RWPE2 (cell line): ENCODE data around the gene SVEP1.

Experiments used
- ATAC-seq: fragments of 200-7000 bp; cut with Tn5 transposase; 3 replicates; pipeline ENCODE4 v1.9.1; 2021; ENCODE audit warnings: low read depth
- DNase-seq: peaks from one replicate; pipeline ENCODE4 v3.0.0-alpha.2; 2020; ENCODE audit warnings: low spot score
- H3K27ac ChIP-seq: fragments of 450-650 bp; 2 replicates; pipeline ENCODE4 v1.5.1; 2017; ENCODE audit warnings: mild to moderate bottlenecking; ENCODE audit not compliant: poor library complexity, severe bottlenecking
- H3K27me3 ChIP-seq: fragments of 250-450 bp; sonication (Bioruptor Pico); 2 replicates; pipeline ENCODE4 v1.5.1; 2021; ENCODE audit warnings: mild to moderate bottlenecking, moderate library complexity; ENCODE audit not compliant: insufficient read depth, poor library complexity, severe bottlenecking
- H3K36me3 ChIP-seq: fragments of 250-450 bp; sonication (Bioruptor Pico); 2 replicates; pipeline ENCODE4 v1.5.1; 2020; ENCODE audit warnings: low read depth, mild to moderate bottlenecking, moderate library complexity
- H3K4me1 ChIP-seq: fragments of 250-450 bp; sonication (Bioruptor Pico); 2 replicates; pipeline ENCODE4 v1.5.1; 2021; ENCODE audit warnings: mild to moderate bottlenecking, moderate library complexity; ENCODE audit not compliant: insufficient read depth, poor library complexity, severe bottlenecking
- H3K4me3 ChIP-seq: fragments of 250-450 bp; sonication (Bioruptor Pico); 2 replicates; pipeline ENCODE4 v1.5.1; 2021; ENCODE audit warnings: mild to moderate bottlenecking, moderate library complexity; ENCODE audit not compliant: severe bottlenecking
- H3K9me3 ChIP-seq: fragments of 250-450 bp; sonication (Bioruptor Pico); 2 replicates; pipeline ENCODE4 v1.5.1; 2021; ENCODE audit warnings: mild to moderate bottlenecking, moderate library complexity; ENCODE audit not compliant: severe bottlenecking
- TF ChIP-seq, protein P1 (sequence below): fragments of 450-650 bp; IDR thresholded peaks from one replicate; pipeline ENCODE4 v1.5.1; 2017; ENCODE audit warnings: mild to moderate bottlenecking, moderate library complexity; ENCODE audit not compliant: poor library complexity, severe bottlenecking

The SVEP1 gene

GRCh38 chr9:110334183-110334582 lies 245.4 kb downstream of the SVEP1 start:
- ATAC-seq: no peak
- no peak overlapping the region for H3K27ac ChIP-seq
- no peak for DNase-seq

DNA sequence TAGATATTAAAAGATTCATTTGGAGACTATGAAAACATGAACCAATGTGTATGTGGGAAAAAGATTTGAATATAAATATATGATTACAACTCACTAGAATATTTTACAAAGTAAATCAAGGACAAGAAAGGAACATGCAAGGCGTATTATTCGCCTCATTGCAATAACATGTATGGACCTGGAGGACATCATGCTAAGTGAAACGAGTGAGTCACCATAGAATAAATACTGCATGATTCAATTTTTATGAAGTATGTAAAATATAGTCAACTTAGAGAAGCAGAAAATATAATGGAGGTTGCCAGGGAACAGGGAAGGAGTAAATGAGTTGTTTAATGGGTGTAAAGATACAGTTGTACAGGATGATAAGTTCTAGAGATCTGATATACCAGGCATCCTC lies 246.8 kb downstream of the SVEP1 start:
- no peaks in the 10 kb centered on the region for H3K9me3 ChIP-seq

More at GRCh38 chr9:110334183-110334582, 245.4 kb downstream of the SVEP1 start:
- H3K27me3 ChIP-seq: no peaks in the 10 kb centered on the region
- H3K4me1 ChIP-seq: peaks cover 3% of the 10 kb centered on the region
- no peak overlapping the region for H3K4me3 ChIP-seq
- TF ChIP-seq, protein P1, sequence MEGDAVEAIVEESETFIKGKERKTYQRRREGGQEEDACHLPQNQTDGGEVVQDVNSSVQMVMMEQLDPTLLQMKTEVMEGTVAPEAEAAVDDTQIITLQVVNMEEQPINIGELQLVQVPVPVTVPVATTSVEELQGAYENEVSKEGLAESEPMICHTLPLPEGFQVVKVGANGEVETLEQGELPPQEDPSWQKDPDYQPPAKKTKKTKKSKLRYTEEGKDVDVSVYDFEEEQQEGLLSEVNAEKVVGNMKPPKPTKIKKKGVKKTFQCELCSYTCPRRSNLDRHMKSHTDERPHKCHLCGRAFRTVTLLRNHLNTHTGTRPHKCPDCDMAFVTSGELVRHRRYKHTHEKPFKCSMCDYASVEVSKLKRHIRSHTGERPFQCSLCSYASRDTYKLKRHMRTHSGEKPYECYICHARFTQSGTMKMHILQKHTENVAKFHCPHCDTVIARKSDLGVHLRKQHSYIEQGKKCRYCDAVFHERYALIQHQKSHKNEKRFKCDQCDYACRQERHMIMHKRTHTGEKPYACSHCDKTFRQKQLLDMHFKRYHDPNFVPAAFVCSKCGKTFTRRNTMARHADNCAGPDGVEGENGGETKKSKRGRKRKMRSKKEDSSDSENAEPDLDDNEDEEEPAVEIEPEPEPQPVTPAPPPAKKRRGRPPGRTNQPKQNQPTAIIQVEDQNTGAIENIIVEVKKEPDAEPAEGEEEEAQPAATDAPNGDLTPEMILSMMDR: no peak
- H3K9me3 ChIP-seq: no peaks in the 10 kb centered on the region
- H3K36me3 ChIP-seq: no peaks in the 10 kb centered on the region

GRCh38 chr9:110330484-110331105 lies 248.9 kb downstream of the SVEP1 start:
- Histone ChIP-seq H3K4me3 (no peak overlapping the region), H3K4me1 (peaks cover 11% of the 10 kb centered on the region), H3K9me3 (no peaks in the 10 kb centered on the region), H3K36me3 (no peaks in the 10 kb centered on the region), H3K27me3 (no peaks in the 10 kb centered on the region), H3K27ac (no peak overlapping the region)
- TF ChIP-seq, protein P1: no peak
- no peak for ATAC-seq
- no peak for DNase-seq

More for the DNA sequence above, 246.8 kb downstream of the SVEP1 start:
- no peak for DNase-seq
- Histone ChIP-seq H3K4me1 (peaks cover 7% of the 10 kb centered on the region), H3K27ac (no peak overlapping the region), H3K27me3 (no peaks in the 10 kb centered on the region), H3K36me3 (no peaks in the 10 kb centered on the region), H3K4me3 (no peak overlapping the region)
- TF ChIP-seq, protein P1: no peak
- peak; percentile 69 for ATAC-seq

DNA sequence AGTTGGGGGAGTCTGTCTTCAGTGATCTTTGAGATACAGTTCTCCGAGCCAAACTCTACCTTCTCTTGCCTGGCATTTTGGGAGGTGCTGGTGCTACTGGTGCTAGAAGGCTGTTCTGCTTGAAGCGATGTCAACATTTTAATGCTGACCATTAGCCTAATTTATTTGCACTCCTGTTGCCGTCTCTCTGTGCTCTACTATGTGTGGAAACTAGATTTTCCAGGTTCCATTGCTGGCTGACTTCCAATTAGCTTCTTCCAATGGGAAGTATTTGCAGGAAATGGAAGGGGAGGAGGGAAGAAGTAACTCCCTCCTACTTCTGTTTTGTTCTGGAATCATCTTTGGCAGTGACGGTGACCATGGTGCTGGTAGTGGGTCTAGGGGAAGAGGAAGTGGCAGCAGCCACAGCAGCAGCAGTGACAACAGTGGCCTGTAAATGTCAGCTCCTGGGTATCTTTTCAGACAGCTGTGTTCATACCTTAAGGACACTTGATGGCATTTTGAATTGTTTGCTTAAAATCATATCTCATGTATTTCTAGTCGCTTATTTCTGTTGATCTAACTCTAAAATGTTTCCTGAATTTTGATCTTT lies 249.8 kb downstream of the SVEP1 start:
- no peaks in the 10 kb centered on the region for H3K36me3 ChIP-seq
- TF ChIP-seq, protein P1: no peak
- peaks cover 15% of the 10 kb centered on the region for H3K4me1 ChIP-seq
- ATAC-seq (no peak), DNase-seq (no peak)
- no peaks in the 10 kb centered on the region for H3K27me3 ChIP-seq
- no peaks in the 10 kb centered on the region for H3K9me3 ChIP-seq
- no peak overlapping the region for H3K27ac ChIP-seq
- no peak overlapping the region for H3K4me3 ChIP-seq

DNA sequence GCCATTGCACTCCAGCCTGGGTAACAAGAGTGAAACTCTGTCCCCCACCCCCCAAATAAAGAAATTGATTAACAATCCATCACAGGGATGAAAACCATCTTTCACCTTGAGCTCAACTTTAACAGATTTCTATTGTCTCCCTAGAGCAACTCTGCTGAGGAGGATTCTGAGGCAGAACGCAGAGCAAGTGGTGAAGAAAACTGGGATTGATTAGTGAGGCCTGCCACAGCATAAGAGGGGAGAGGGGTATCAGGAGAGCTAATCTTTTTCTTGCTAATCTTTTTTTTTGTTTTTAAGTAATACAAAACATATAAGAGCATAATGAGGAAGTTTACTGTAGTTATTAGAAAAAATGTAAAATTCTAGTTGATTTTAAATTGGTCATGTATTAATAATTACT lies 250.8 kb downstream of the SVEP1 start:
- no peaks in the 10 kb centered on the region for H3K27me3 ChIP-seq
- H3K9me3 ChIP-seq: no peaks in the 10 kb centered on the region
- TF ChIP-seq, protein P1: no peak
- no peak for DNase-seq
- no peak overlapping the region for H3K27ac ChIP-seq
- peaks cover 15% of the 10 kb centered on the region for H3K4me1 ChIP-seq
- no peak for ATAC-seq
- H3K36me3 ChIP-seq: no peaks in the 10 kb centered on the region
- no peak overlapping the region for H3K4me3 ChIP-seq
